T-helper 1 cell treated with Interleukin-12 subunit alpha and Interleukin-12 subunit beta and Interleukin-4 antibody, amounts not matched to agents 30 ng/mL and 1 ng/mL, for 36 hours (primary cell): Measurements from ENCODE around the gene ZNF549. TPM values are rescaled to one million over a fixed set of nuclear protein-coding genes. Genes with fewer than 3 reads are reported as not detected.
"Not testable (repeated sequence)": the region's sequence is repeated elsewhere in the genome, so short reads cannot be mapped to it uniquely, and the experiment has no call there.

Source experiments
- intact Hi-C: fragments of 100-400 bp; cut with micrococcal nuclease; formaldehyde crosslinking; loops from one replicate; pipeline ENCODE4 v1.15.1; 2024
- total RNA-seq: library from RNA; stranded (reverse); gene quantifications from 2 replicates; pipeline ENCODE4 v1.2.3, GENCODE V29; 2022

The ZNF549 gene
- 6.1 and 7.8 TPM in 2 replicates for total RNA-seq

DNA sequence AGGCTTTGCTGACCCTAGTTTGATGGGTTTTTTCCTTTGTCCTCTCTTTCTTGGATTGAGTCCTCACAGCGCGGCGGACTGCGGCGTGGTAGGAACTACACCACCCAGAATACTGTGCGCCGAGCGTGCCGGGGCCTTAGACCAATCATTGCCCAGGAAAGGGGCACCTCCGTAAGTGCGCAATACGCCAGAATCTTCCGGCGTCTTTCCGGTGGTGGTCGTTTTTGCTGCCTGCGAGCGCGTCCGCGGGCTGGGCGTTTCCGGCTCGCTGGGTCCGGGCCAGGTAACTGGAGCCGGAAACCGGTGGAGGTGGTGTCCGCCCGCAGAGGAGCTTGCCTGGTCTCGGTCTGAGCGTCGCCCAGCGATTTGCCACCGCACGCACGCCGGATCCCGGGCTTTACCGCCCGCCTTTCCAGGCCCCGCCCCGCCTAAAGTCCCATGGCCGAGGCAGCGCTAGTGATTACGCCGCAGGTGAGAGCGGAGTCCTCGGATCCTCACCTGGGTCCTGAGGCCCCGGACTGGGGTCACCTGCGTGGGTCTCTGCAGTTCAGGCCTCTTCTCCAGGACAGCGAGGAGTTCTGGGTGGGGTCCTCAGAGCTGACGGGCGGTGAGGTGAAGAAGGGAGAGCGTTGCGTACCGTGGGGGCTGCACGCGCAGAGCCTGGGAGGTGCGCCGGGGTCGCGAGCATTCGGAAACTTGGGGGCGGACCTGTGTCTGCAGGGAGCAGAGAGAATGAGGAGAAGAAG is at the start of gene ZNF549:
TSS of gene ZNF549 (plus strand) at position 221 of the 746 bp plus-strand sequence. CDS start at position 439, 218 bp downstream.
- intact Hi-C loops, result loop anchor here (1.0 to 2.0 kb wide), 23 partner anchors 28 to 881 kb away; partner anchors contain the start of genes ERVK3-1, TRAPPC2B, ZNF134 and ZNF17

DNA sequence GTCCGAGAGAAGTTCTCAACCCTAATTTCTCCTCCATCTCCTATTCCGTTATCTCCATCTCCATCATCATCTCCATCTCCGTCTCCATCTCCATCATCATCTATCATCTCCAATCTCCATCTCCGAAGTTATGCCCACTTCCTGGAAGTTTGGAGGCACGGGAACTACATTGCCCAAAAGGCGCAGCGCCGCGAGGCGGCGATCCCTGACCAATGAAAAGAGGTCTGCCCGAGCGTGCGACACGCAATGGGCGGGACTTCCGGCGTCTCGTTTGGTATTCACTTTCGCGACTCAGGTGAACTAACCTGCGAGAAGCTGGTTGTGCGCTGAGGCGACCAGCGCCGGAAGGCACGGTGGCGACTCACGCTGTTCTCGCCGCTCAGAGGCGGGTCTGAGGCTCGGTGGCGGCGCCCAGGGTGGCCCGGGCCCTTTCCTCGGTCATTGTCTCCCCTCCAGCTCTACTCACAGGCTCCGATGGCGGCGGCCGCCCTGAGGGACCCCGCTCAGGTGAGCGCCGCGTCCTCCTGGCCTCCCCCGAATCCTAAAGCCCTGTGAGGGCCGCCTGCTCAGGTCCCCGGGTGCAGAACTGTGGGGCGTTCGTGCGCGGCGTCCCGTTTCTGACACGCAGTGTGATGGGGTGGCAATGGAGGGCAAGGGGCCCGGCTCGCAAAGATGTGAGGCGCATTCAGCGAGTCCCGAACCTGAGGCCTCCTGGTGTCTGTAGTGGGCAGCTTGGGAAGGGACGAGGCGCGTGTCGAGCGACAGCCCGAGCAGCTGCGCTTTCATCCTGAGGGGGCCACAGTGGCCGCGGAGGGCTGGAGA is 39.5 kb upstream of the ZNF549 start, which contains the start of gene ZNF419:
TSS of gene ZNF419 (plus strand) at position 274 of the 822 bp plus-strand sequence. CDS start at position 475, 201 bp downstream.
- intact Hi-C loops, result loop anchor here (1.0 to 5.0 kb wide), 15 partner anchors 10 to 515 kb away; partner anchors contain the start of genes ZNF134, ZNF17, ZNF211 and ZNF416

DNA sequence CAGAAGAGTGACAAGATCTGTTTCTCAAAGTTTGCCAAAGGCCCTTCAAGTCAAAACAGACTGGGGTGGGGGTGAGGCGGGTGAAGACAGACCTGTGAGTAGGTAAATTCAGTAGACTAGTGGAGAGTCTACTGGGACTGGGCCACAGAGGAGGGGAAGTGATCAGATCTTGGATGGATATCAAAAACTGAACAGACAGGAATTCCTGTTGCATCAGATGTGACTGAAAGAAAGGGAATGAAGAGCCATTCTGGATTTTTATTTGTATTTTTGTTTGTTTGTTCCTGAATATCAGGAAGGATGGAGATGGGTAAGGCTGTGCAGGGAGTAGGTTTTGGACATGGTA is 38.9 kb upstream of the ZNF549 start:
- intact Hi-C loops, result loop anchor here (5.0 kb wide), 1 partner anchor 514 kb away; the partner anchor contains the start of gene ZNF606

DNA sequence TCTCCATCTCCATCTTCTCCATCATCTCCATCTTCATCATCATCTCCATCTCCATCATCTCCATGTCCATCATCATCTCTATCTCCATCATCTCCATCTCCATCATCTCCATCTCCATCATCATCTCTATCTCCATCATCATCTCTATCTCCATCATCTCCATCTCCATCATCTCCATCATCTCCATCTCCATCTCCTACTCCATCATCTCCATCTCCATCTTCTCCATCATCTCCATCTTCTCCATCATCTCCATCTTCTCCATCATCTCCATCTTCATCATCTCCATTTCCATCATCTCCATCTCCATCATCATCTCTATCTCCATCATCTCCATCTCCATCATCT is 27.9 kb upstream of the ZNF549 start:
- intact Hi-C loops, result loop anchor here (1.0 to 10.0 kb wide), 18 partner anchors 12 to 1095 kb away; partner anchors contain the start of genes ZNF134, ZNF17, ZNF211 and ZNF419

DNA sequence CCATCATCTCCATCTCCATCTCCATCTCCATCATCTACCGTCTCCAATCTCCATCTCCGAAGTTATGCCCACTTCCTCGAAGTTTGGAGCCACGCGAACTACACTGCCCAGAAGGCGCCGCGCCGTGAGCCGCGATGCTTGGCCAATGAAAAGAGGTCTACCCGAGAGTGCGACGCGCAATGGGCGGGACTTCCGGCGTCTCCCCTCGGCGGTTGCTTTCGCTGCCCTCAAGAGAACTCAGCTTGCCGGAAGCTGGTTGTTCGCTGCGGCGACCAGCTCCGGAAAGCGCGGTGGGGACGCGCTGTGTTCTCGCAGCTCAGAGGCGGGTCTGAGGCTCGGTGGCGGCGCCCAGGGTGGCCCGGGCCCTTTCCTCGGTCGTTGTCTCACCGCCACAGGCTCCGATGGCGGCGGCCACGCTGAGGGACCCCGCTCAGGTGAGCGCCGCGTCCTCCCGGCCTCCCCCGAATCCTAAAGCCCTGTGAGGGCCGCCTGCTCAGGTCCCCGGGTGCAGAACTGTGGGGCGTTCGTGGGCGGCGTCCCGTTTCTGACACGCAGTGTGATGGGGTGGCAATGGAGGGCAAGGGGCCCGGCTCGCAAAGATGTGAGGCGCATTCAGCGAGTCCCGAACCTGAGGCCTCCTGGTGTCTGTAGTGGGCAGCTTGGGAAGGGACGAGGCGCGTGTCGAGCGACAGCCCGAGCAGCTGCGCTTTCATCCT is 27.3 kb upstream of the ZNF549 start, which contains the start of gene ZNF773:
TSS of gene ZNF773 (plus strand) at position 259 of the 716 bp plus-strand sequence. CDS start at position 402, 143 bp downstream.
- intact Hi-C loops, result loop anchor here (1.0 to 10.0 kb wide), 18 partner anchors 13 to 1096 kb away; partner anchors contain the start of genes ZNF134, ZNF17, ZNF211 and ZNF419

DNA sequence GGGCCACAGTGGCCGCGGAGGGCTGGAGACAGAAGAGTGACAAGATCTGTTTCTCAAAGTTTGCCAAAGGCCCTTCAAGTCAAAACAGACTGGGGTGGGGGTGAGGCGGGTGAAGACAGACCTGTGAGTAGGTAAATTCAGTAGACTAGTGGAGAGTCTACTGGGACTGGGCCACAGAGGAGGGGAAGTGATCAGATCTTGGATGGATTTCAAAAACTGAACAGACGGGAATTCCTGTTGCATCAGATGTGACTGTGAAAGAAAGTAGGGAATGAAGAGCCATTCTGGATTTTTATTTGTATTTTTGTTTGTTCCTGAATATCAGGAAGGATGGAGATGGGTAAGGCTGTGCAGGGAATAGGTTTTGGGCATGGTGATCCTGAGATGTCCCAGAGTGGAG is 26.8 kb upstream of the ZNF549 start:
- intact Hi-C loops, result not testable (repeated sequence)

DNA sequence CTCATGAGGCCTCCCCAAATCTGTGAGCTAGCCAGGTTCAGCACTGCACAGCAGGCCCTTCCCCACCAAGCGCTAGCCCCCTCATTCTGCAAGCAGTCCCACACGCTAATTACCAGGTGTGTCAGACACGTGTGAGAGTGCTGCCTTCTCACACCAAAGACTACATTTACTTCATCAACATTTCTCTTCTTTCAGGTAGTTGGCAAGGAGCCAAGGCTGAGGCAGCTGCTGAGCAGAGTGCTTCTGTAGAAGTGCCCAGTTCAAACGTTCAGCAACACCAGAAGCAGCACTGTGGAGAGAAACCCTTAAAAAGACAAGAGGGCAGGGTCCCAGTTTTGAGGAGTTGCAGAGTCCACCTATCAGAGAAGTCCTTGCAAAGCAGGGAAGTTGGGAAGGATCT is 21.0 kb upstream of the ZNF549 start:
- intact Hi-C loops, result no loop called here

DNA sequence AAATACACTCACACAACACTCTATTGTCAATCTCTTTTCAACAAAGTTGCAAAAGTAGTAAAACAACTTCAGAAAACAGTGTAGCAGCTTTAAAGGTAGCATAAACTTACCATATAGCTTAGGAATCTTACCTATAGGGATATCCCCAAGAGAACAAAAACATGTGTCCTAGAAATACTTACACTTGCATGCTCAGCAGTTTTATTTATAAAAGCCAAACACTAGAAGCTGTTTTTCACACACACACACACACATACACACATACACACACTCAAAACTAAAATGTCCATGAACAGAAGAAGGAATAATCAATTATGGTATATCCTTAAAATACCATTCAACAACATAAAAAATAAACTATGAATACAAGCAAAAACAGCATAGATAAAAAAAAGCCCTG is 15.7 kb upstream of the ZNF549 start:
- intact Hi-C loops, result no loop called here

DNA sequence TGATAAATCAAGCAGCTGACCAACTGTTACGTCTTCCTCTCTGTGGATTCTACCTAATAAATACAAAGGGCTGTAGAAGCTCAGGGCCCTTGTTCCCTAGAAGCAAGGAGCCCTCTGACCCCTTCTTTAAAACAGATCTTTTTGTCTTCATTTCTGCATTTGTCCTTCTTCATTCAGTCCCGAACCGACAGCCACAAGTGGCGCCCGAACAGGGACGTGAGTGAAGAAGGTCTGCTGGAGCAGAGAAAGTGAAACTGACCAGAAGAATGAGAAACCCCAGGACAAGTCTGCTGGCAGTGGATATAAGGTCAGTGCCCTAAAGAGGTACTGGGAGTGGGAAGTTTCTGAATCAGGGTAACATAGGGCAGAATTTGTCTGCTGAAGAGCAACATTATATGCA is 14.3 kb upstream of the ZNF549 start:
- intact Hi-C loops, result no loop called here

DNA sequence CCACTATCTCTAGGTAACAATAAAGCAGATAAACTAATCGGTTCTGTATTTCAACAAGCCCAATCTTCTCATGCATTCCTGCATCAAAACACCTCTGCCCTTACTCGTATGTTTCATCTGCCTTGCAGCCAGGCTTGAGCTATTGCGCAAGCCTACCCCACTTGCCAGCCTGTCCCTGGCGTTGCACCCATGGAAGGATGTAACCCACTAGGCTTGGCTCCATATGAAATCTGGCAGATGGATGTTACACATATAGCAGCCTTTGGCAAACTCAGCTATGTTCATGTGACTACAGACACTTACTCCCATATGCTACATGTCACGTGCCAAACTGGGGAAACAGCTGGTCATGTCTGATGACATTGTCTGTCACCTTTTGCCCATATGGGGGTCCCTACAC is 11.9 kb upstream of the ZNF549 start:
- intact Hi-C loops, result no loop called here

DNA sequence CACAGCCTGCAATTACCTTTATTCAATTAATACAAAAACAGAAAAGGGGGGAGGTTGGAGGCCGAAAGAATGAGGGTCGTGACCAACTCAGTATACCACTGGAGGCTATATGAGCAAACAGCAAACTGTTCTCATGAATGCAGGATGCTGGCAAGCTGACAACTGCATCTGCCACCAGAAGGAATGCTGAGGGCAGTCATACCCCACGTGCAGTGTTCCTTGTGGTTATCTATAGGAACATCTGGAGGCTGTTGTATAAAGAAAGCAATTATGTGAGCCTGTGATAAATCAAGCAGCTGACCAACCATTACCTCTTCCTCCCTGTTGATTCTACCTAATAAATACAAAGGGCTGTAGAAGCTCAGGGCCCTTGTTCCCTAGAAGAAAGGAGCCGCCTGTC is 9.1 kb upstream of the ZNF549 start:
- intact Hi-C loops, result not testable (repeated sequence)

DNA sequence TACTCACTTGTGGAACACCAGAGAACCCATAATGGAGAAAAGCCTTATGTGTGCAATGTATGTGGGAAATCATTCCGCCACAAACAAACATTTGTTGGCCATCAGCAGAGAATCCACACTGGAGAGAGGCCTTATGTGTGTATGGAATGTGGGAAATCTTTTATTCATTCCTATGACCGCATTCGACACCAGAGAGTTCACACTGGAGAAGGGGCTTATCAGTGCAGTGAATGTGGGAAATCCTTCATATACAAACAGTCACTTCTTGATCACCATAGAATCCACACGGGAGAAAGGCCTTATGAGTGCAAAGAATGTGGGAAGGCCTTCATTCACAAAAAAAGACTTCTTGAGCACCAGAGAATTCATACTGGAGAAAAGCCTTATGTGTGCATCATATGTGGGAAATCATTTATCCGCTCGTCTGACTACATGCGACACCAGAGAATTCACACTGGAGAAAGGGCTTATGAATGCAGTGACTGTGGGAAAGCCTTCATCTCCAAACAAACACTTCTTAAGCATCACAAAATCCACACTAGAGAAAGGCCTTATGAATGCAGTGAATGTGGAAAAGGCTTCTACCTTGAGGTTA is 10.9 kb downstream of the ZNF549 start:
- intact Hi-C loops, result no loop called here

DNA sequence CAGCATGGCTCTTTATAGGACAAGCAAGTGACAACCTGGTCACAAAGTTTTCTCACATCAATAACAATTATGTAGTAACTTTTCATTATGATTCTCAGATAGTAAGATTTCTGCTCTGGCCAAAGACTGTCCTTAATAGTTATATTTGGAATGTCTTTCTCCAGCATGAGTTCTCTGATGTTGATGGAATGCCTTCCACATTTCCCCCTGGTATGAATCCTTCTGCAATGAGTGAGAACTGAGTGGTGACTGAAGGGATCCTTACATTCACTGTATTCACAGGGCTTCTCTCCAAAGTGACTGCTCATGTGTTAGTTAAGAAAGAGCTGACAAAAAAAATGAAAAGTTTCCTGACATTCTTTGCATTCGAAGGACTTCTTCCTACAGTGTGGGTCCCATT is 19.4 kb downstream of the ZNF549 start:
- intact Hi-C loops, result no loop called here

DNA sequence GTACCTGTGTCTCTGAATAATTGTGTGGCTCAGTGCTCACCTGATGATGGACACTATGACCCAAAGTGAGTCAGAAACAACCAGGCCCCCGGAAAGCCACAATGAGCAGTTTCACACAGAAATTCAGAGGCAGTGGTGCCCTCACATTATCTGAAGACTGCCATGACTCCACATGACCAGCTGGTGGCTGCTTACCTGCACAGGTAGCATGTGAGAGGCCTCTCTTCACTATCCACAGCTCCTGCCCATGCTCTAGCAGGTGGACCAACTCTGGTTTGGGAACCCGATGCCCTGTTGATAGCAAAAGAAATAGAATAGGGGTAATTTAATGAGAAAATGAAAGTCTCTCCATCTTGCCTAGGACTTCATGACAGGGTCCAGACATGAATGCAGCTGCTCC is 25.3 kb downstream of the ZNF549 start:
- intact Hi-C loops, result no loop called here

DNA sequence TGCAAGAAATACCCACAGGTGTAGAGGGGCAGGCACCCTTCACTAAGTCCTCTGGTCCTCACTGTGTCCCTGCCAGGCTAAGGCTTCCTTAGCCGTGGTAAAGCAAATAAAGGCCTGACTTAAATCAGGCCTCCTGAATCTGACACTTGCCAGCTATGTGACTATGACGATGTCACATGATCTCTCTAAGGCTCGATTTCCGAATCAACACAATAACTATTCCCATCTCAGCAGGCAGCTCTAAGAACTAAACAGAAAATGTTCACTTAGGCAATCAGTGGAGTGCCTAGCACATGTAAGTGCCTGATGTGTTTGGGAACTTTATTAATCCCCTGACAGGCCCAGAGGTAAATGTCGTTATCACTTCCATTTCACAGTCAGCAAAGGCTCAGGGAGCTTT is 30.5 kb downstream of the ZNF549 start:
- intact Hi-C loops, result loop anchor here (5.0 kb wide), 1 partner anchor 600 kb away; no protein-coding TSS in a partner anchor

DNA sequence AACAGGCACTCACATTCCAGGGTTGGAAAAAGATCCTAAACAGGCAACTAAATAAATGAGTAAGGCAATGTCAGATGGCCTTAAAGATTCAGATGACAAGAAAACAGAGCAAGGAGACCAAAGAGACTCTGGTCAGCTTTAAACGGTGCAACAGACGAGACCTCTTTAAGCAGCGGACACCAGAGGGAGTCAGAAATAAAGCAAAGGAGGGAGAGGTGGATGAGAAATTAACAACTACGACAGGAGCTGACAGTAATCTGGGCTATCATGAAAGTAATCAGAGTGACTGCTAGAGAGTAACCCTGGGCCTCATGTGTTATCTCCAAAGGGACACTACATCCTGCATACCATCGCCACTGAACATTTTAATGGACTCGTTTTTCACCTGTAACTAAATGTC is 31.4 kb downstream of the ZNF549 start:
- intact Hi-C loops, result loop anchor here (5.0 kb wide), 1 partner anchor 599 kb away; no protein-coding TSS in a partner anchor

DNA sequence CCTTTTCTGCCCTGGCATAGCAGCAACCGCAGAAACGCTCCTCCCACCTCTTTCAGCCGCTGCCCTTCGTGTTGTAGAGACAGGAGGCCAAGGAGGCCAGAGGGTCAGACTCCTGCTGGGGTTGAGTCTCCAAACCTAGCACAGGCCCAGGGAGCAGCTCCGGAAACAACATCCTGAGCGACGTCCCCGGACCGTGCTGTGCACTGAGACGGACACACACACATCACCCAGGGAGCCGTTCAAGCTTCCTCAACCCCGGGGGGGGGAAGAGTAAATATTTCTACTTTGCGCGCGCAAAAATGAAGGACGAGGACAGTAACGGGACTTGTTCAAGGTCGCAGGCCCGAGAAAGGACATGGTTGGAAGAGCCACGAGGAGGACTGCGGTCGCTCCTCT is 31.9 kb downstream of the ZNF549 start:
- intact Hi-C loops, result loop anchor here (1.0 to 5.0 kb wide), 22 partner anchors 19 to 881 kb away; partner anchors contain the start of genes ZNF132, ZNF134, ZNF17 and ZNF211

DNA sequence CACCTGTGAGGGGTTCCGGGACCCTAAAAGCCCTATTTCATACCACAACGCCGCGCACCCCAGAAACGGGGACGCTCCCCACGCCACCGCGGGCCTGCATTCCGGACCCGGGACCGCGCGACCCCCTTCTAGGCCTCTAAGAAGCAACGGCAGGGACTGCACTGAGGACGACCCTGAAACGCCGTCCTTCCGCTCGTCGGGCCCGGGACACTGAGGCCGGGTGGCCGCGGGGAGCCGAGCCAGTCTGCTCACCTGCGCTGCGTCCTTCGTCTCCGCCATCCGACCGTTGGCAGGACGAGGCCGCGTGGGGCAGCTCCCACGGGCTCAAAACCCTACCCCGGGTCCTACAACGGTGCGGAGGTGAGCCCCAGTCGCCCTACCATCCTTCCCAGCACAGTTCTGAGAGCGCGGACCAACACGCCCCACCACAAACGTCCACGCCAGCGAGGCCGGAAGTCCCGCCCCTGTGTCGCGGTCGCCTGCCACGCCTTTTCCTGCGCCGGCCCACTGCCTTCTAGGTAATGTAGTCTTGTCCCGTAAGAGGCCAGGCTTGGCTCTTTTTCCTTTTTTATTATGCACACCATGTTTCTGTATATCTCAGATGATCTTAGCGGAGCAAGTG is 32.4 kb downstream of the ZNF549 start, which contains the start of gene ZNF550:
TSS of gene ZNF550 (minus strand) at position 460 of the 622 bp plus-strand sequence. CDS start at position 279, 181 bp downstream.
- intact Hi-C loops, result loop anchor here (1.0 to 5.0 kb wide), 22 partner anchors 19 to 881 kb away; partner anchors contain the start of genes ZNF132, ZNF134, ZNF17 and ZNF211

DNA sequence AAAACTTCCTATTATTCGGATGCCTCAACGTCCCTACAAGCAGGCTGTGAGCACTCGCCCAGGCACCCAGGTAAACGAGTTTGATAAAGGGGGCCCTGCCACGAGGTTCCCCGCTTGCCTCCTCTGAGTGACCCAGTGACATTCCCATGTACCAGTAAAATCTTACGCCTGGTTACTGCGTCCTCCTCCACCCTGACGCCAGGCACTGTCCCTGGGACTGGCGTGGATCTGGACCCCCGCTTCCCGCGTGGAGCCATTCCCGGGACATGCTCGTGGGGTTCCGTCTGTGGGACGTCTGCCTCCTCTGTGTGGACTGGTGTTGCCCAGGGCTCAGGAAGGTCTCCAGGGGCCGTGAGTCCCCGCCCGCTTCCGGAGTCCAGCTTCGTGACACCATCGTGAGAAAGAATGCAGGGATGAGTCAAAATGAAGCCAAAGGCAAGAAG is 32.9 kb downstream of the ZNF549 start:
- intact Hi-C loops, result no loop called here

DNA sequence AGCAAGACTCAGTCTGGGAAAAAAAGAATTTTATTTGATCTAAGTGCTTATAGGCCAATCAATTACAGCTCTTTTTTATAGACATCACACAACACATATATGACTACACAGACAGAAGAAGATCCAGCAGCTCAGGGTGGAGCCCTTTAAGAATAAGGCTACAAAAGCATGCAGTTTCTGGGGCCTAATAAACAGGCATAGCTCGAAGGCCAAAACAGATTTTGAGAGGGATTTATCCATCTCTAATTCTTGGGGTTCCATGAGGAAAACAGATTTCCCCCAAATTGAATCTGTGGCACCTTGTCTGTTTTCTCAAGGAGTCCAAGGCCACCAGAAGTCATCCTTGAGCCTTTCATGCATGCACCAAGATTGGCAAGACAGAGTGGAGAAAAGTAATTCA is 36.4 kb downstream of the ZNF549 start:
- intact Hi-C loops, result no loop called here
